ENCODE results near the gene OXNAD1. TPM values are rescaled to one million over a fixed set of nuclear protein-coding genes. Genes with fewer than 3 reads are reported as not detected.

Gene OXNAD1
- total RNA-seq, 2 donors from 2014 or later: 23.4 to 26.2 TPM

DNA sequence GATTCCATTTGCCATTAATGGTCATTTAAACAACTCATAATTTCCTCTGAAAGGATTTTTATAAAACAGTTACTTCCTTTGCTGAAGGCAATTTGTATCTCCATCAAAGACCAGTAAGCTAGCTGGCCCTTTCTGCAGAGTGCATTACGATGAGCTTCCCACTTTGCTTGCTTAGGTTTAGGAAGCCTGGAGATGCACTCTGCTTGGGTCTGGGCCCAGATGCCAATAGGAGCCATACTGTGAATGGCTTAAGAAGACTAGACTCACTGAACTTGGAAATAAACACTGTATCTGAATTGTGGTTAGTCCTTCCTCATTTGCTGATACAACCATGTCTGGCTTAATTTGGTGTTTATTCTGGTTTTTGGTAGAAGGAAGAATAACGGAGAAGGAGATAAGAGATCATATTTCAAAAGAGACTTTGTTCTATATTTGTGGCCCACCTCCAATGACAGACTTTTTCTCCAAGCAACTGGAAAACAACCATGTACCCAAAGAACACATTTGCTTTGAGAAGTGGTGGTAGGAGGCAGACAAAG is 38.1 kb downstream of the OXNAD1 start:
- Histone ChIP-seq H3K9ac (ENCODE audit: low read depth in 2 of 2, low read length in 2 of 2) (no peak overlapping the region), H3K4me1 (no peaks in the 10 kb centered on the region), H3K36me3 (no peaks in the 10 kb centered on the region), H3K27ac (no peak overlapping the region), H3K4me3 (no peak overlapping the region), H3K27me3 (no peaks in the 10 kb centered on the region), H3K9me3 (no peaks in the 10 kb centered on the region)
- intact Hi-C loops (cut with DNase I): no loop called here
- TF ChIP-seq CTCF (IDR thresholded peaks at IDR 0.05): no peak
- DNase-seq: no peak

- H3K27ac ChIP-seq: no peak overlapping the region
- no peaks in the 10 kb centered on the region for H3K36me3 ChIP-seq
- intact Hi-C loops (cut with DNase I): no loop called here
- no peak for DNase-seq
- H3K27me3 ChIP-seq: no peaks in the 10 kb centered on the region
- no peak overlapping the region for H3K4me3 ChIP-seq
- no peak for TF ChIP-seq CTCF (IDR thresholded peaks at IDR 0.05)
- H3K4me1 ChIP-seq: no peaks in the 10 kb centered on the region
- no peaks in the 10 kb centered on the region for H3K9me3 ChIP-seq
- H3K9ac ChIP-seq (ENCODE audit: low read depth in 2 of 2, low read length in 2 of 2): no peak overlapping the region
These were observed 39.3 kb downstream of the OXNAD1 start for GRCh38 chr3:16304061-16305010.

GRCh38 chr3:16305111-16305541 is 40.1 kb downstream of the OXNAD1 start:
- no peak for TF ChIP-seq CTCF (IDR thresholded peaks at IDR 0.05)
- H3K4me3 ChIP-seq: no peak overlapping the region
- DNase-seq: no peak
- no peaks in the 10 kb centered on the region for H3K36me3 ChIP-seq
- H3K9ac ChIP-seq (ENCODE audit: low read depth in 2 of 2, low read length in 2 of 2): peak overlapping the region in 1 of 2 donors; percentile 35
- no peaks in the 10 kb centered on the region for H3K27me3 ChIP-seq
- no peak overlapping the region for H3K27ac ChIP-seq
- intact Hi-C loops (cut with DNase I): no loop called here
- no peaks in the 10 kb centered on the region for H3K4me1 ChIP-seq
- no peaks in the 10 kb centered on the region for H3K9me3 ChIP-seq

DNA sequence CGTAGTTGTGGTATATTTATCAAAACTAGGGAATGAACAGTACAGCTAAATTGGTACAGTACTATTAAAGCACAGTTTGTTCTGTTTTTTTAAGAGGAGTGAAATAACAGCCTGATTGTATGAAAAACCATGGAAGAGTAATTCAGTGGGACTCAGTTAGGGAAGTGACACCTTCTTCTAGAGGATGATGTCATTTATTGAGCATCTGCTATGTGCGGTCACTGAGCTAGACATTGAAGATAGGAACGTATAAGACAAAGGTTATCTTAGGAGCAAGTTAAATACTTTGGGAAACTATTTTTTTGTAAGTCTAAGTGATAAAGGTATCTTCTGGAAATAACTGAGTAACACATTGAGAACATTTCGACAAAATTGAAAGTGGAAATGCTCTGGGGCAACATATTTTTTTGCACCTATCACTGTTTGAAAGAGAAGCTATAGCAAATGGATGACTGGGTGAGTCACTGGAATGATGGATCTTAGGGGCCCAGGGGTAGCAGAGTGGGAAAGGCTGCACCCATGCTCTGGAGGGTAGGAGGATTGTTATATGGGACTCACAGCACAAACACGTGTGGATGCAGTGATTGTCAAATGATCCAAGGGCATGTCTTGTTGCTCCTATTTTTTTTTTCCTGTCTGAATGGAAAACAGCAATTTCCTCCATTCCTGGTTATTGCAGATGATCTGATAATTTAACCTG is 43.0 kb downstream of the OXNAD1 start:
- intact Hi-C loops (cut with DNase I): no loop called here
- Histone ChIP-seq H3K4me3 (no peak overlapping the region), H3K9me3 (no peaks in the 10 kb centered on the region), H3K9ac (ENCODE audit: low read depth in 2 of 2, low read length in 2 of 2) (no peak overlapping the region), H3K27me3 (no peaks in the 10 kb centered on the region), H3K4me1 (no peaks in the 10 kb centered on the region), H3K27ac (no peak overlapping the region), H3K36me3 (no peaks in the 10 kb centered on the region)
- peak; percentile 2 for DNase-seq
- no peak for TF ChIP-seq CTCF (IDR thresholded peaks at IDR 0.05)

DNA sequence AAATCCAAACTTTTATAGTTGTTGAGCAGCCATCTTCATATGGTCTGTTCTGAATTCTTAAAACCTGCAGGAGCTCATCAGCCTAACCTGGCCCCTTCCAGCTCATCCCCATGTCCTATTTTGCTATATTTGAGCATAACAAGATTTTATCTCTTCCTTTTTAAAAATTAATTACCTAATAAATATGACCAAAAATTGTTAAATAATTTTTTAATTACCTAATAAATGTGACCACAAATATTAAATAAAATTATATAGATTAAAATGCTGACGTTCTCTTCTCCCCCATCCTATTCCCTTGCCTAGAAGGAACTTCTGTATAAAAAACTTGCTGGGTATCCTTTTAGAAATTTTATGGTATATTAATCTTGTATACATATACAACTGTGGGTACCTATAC is 43.7 kb downstream of the OXNAD1 start:
- H3K36me3 ChIP-seq: no peaks in the 10 kb centered on the region
- no peak overlapping the region for H3K4me3 ChIP-seq
- no peak for DNase-seq
- H3K9me3 ChIP-seq: no peaks in the 10 kb centered on the region
- H3K9ac ChIP-seq (ENCODE audit: low read depth in 2 of 2, low read length in 2 of 2): no peak overlapping the region
- no peak for TF ChIP-seq CTCF (IDR thresholded peaks at IDR 0.05)
- intact Hi-C loops (cut with DNase I): no loop called here
- H3K4me1 ChIP-seq: no peaks in the 10 kb centered on the region
- H3K27me3 ChIP-seq: no peaks in the 10 kb centered on the region
- no peak overlapping the region for H3K27ac ChIP-seq

All from colonic mucosa (tissue), 4 donors.